HUES64 (cell line): ENCODE results near the gene RPS14.

Source experiments
- H3K27ac ChIP-seq: 2 replicates; pipeline ENCODE4 v1.7.0; 2013; ENCODE audit warnings: low read depth, low read length, inconsistent platforms
- H3K27me3 ChIP-seq: 2 replicates; pipeline ENCODE4 v1.6.1; 2013; ENCODE audit warnings: mild to moderate bottlenecking, low read length; ENCODE audit not compliant: insufficient read depth
- H3K36me3 ChIP-seq: 2 replicates; pipeline ENCODE4 v1.6.1; 2013; ENCODE audit warnings: mild to moderate bottlenecking, low read length; ENCODE audit not compliant: insufficient read depth
- H3K4me1 ChIP-seq: 2 replicates; pipeline ENCODE4 v1.6.1; 2013; ENCODE audit warnings: mild to moderate bottlenecking, low read length, moderate library complexity; ENCODE audit not compliant: insufficient read depth
- H3K4me3 ChIP-seq: 2 replicates; pipeline ENCODE4 v1.5.1; 2013; ENCODE audit warnings: mild to moderate bottlenecking, low read length, moderate library complexity
- H3K9ac ChIP-seq: 2 replicates; pipeline ENCODE4 v1.6.1; 2013; ENCODE audit warnings: mild to moderate bottlenecking, low read depth, low read length
- H3K9me3 ChIP-seq: 2 replicates; pipeline ENCODE4 v1.6.1; 2013; ENCODE audit warnings: low read depth, low read length; ENCODE audit not compliant: insufficient read depth
- WGBS: fragments of 150-250, 120-280 bp; methylation state at CpG from one replicate; pipeline ENCODE4 v1.1.7; 2013; ENCODE audit warnings: missing lambda C conversion rate; 5-methylcytosine and 5-hydroxymethylcytosine counted together

The RPS14 gene

GRCh38 chr5:150397146-150397781 is 52.3 kb downstream of the RPS14 start:
- Histone ChIP-seq H3K4me3 (no peak overlapping the region), H3K27me3 (no peaks in the 10 kb centered on the region), H3K9me3 (no peaks in the 10 kb centered on the region), H3K4me1 (no peaks in the 10 kb centered on the region), H3K36me3 (peaks cover 97% of the 10 kb centered on the region), H3K9ac (no peak overlapping the region), H3K27ac (no peak overlapping the region)
- 93% methylated on average over 14 of the region's 14 CpGs for WGBS

GRCh38 chr5:150396267-150396666 is 53.3 kb downstream of the RPS14 start:
- no peak overlapping the region for H3K9ac ChIP-seq
- no peaks in the 10 kb centered on the region for H3K27me3 ChIP-seq
- no peaks in the 10 kb centered on the region for H3K4me1 ChIP-seq
- no peak overlapping the region for H3K4me3 ChIP-seq
- WGBS: 93% methylated on average over 7 of the region's 7 CpGs
- H3K27ac ChIP-seq: no peak overlapping the region
- H3K9me3 ChIP-seq: no peaks in the 10 kb centered on the region
- peaks cover 100% of the 10 kb centered on the region for H3K36me3 ChIP-seq

DNA sequence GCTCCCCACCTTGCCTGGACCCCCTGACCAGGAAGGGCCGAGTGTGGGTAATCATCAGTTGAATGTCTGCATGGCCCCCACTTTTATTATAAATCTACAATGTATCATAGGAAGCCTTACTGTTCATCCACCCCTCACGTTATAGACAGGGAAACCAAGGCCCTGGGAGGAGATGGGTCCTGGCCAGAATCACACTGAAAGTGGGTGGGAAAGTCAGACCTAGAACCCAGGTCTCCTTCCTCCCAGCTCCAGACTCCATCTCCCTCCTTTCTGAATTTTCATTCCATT is 53.9 kb downstream of the RPS14 start:
- Histone ChIP-seq H3K9me3 (no peaks in the 10 kb centered on the region), H3K27me3 (no peaks in the 10 kb centered on the region), H3K9ac (no peak overlapping the region), H3K4me1 (no peaks in the 10 kb centered on the region), H3K36me3 (peaks cover 100% of the 10 kb centered on the region), H3K4me3 (no peak overlapping the region), H3K27ac (no peak overlapping the region)
- WGBS: 94% methylated on average over 2 of the region's 2 CpGs

DNA sequence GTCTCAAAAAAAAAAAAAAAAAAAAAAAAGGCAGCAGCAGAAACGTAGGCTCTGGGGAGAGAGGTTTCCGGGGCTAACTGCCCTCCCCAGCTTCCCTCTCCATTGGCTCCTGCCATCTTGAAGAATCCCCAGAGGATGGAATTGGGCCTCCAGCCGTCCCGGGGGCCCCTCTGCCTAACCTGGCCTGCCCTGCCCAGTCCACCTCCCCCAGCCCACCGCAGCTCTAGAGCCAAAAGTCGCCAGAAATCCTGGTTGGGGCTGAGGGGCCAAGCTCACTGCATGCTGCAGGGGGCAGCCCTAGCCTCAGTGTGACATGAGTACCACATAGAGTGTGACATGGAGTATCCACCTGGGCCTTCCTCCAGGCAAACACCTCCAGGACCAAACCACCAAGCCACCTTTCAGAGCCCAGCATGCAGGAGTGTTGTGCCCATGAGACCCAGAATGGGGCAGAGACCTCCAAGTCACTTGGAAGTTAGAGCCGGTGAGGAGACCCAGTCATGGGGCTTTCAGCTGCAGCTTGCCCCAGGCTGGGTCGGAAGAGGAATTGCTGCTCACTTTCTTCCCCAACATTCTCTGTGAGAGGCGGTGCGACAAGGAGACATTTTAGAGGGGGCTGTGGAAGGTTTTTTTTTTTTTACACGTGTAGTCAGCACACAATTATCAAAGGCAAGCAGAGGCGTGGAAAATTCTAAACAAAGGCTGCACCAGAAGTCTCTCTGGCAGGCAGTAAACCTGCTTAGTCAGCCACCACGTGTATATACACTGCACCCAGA is 54.4 kb downstream of the RPS14 start:
- 91% methylated on average over 13 of the region's 13 CpGs for WGBS
- no peak overlapping the region for H3K4me3 ChIP-seq
- no peaks in the 10 kb centered on the region for H3K4me1 ChIP-seq
- H3K9me3 ChIP-seq: no peaks in the 10 kb centered on the region
- no peaks in the 10 kb centered on the region for H3K27me3 ChIP-seq
- H3K36me3 ChIP-seq: peaks cover 99% of the 10 kb centered on the region
- no peak overlapping the region for H3K9ac ChIP-seq
- no peak overlapping the region for H3K27ac ChIP-seq

DNA sequence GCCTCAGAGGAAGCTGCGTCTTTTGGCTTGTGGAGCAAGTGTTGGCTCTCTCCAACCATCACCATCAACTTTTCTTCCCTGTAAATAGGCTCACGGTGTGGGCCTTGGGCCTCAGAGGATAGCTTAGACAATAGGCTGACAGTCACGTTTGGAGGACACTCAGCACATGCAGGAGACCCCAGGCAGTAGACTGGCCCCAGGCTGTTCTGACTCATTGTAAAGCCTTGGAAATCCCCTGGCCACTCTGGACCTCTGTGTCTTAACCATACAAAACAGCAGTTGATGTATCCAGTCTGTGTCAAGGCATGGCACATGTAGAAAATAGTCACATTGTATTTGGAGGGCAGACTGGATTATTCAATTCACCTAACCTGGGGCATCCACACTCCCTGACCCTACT is 55.4 kb downstream of the RPS14 start:
- Histone ChIP-seq H3K4me3 (no peak overlapping the region), H3K9ac (no peak overlapping the region), H3K4me1 (no peaks in the 10 kb centered on the region), H3K27ac (no peak overlapping the region), H3K27me3 (no peaks in the 10 kb centered on the region), H3K36me3 (peaks cover 99% of the 10 kb centered on the region), H3K9me3 (no peaks in the 10 kb centered on the region)
- WGBS: 90% methylated on average over 3 of the region's 3 CpGs

DNA sequence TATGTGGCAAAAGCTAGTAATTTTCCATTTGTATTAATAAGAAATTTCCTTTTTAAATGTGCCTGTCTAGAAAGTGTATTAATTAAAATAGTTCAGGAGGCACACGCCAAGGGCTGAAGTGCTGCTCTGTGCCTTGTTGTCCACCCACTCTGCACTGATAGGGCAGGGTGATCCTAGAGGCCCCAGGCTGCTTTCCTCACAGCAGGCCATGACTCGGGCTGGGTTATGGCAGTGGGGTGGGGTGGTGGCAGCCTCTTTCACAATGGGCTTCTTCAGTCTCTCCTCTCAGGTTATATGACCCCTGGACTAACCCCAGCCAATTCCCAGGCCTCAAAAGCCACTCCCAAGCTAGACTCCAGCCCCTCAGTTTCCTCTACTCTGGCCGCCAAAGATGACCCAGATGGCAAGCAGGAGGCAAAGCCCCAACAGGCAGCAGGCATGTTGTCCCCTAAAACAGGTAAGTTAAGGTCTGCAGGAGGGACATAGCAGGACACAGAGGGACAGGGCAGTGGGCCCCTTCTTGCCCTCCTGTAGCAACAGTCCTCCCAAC is 56.4 kb downstream of the RPS14 start:
- H3K36me3 ChIP-seq: peaks cover 99% of the 10 kb centered on the region
- 94% methylated on average over 2 of the region's 3 CpGs for WGBS
- H3K4me3 ChIP-seq: no peak overlapping the region
- no peak overlapping the region for H3K9ac ChIP-seq
- H3K27ac ChIP-seq: no peak overlapping the region
- no peaks in the 10 kb centered on the region for H3K4me1 ChIP-seq
- H3K9me3 ChIP-seq: no peaks in the 10 kb centered on the region
- H3K27me3 ChIP-seq: no peaks in the 10 kb centered on the region

- no peaks in the 10 kb centered on the region for H3K9me3 ChIP-seq
- H3K4me1 ChIP-seq: no peaks in the 10 kb centered on the region
- no peak overlapping the region for H3K4me3 ChIP-seq
- no peaks in the 10 kb centered on the region for H3K27me3 ChIP-seq
- no peak overlapping the region for H3K27ac ChIP-seq
- H3K9ac ChIP-seq: no peak overlapping the region
- WGBS: 97% methylated on average over 7 of the region's 7 CpGs
- peaks cover 99% of the 10 kb centered on the region for H3K36me3 ChIP-seq
Measured at GRCh38 chr5:150392680-150393079, 56.9 kb downstream of the RPS14 start.
